WTC11 (cell line): ENCODE measurements around the gene ZNF41.

ENCODE experiments used
- CREB1 ChIP-seq: sonication (generic); formaldehyde crosslinking; IDR thresholded peaks from 2 replicates; pipeline ENCODE4 v1.8.0; 2023; ENCODE audit warnings: mild to moderate bottlenecking, missing genetic modification reagents
- CTCF ChIP-seq: fragments of 200-600 bp; IDR thresholded peaks from 2 replicates; pipeline ENCODE4 v1.8.0; 2022; ENCODE audit warnings: antibody characterized with exemption
- E2F4 ChIP-seq: sonication (generic); formaldehyde crosslinking; IDR thresholded peaks from 2 replicates; pipeline ENCODE4 v1.8.1; 2022; ENCODE audit warnings: low read depth, mild to moderate bottlenecking, moderate library complexity, missing genetic modification reagents, borderline replicate concordance
- MAX ChIP-seq: sonication (generic); formaldehyde crosslinking; IDR thresholded peaks from 2 replicates; pipeline ENCODE4 v1.8.0; 2022; ENCODE audit warnings: mild to moderate bottlenecking, missing genetic modification reagents
- TEAD4 ChIP-seq: sonication (generic); formaldehyde crosslinking; IDR thresholded peaks from 2 replicates; pipeline ENCODE4 v1.8.0; 2022; ENCODE audit warnings: mild to moderate bottlenecking, missing genetic modification reagents

GRCh38 chrX:47499293-47499692 is 16.3 kb upstream of the ZNF41 start:
- TF ChIP-seq CTCF: no peak
- TF ChIP-seq CREB1: no peak
- no peak for TF ChIP-seq E2F4 (CRISPR knock-in tag)
- no peak for TF ChIP-seq TEAD4
- TF ChIP-seq MAX (CRISPR knock-in tag): no peak
